HepG2 (cell line): ENCODE results near the gene LTA4H. TPM values are rescaled to one million over a fixed set of nuclear protein-coding genes. Genes with fewer than 3 reads are reported as not detected.

Source experiments
- AGO2 ChIP-seq: fragments of 200-400 bp; formaldehyde crosslinking; optimal IDR thresholded peaks from 2 replicates; pipeline ENCODE3; 2017; ENCODE audit warnings: mild to moderate bottlenecking, low read depth, low read length, moderate library complexity
- AHR ChIP-seq: IDR thresholded peaks from 2 replicates; pipeline ENCODE4 v1.6.1; 2018; ENCODE audit warnings: missing genetic modification reagents, missing compliant biosample characterization
- AKAP8 ChIP-seq: sonication (generic); formaldehyde crosslinking; IDR thresholded peaks from 2 replicates; pipeline ENCODE4 v1.5.1; 2020; ENCODE audit warnings: mild to moderate bottlenecking, missing genetic modification reagents
- BRCA1 ChIP-seq: sonication (generic); formaldehyde crosslinking; IDR thresholded peaks from 2 replicates; pipeline ENCODE4 v1.4.0; 2020; ENCODE audit warnings: missing genetic modification reagents
- CERS6 ChIP-seq: sonication (generic); formaldehyde crosslinking; IDR thresholded peaks from 2 replicates; pipeline ENCODE4 v1.5.0; 2020; ENCODE audit warnings: missing genetic modification reagents
- GTF2F1 ChIP-seq: fragments of 150-350 bp; IDR thresholded peaks from 2 replicates; pipeline ENCODE4 v1.6.1; 2014; ENCODE audit warnings: low read length
- HCFC1 ChIP-seq: fragments of 150-350 bp; IDR thresholded peaks from 2 replicates; pipeline ENCODE4 v1.6.1; 2014; ENCODE audit warnings: low read depth, low read length
- HDAC1 ChIP-seq: sonication (generic); formaldehyde crosslinking; IDR thresholded peaks from 2 replicates; pipeline ENCODE4 v1.5.1; 2020; ENCODE audit warnings: mild to moderate bottlenecking, missing genetic modification reagents
- HOXA9 ChIP-seq: sonication (generic); formaldehyde crosslinking; IDR thresholded peaks from 2 replicates; pipeline ENCODE4 v1.8.1; 2022; ENCODE audit warnings: missing genetic modification reagents, mild to moderate bottlenecking, moderate library complexity, borderline replicate concordance
- HOXD1 ChIP-seq: sonication (generic); formaldehyde crosslinking; IDR thresholded peaks from 2 replicates; pipeline ENCODE4 v1.5.0; 2020; ENCODE audit warnings: missing genetic modification reagents
- MIER2 ChIP-seq: IDR thresholded peaks from 2 replicates; pipeline ENCODE4 v1.6.1; 2016; ENCODE audit warnings: missing biosample characterization, missing genetic modification reagents
- MTF1 ChIP-seq: sonication (generic); formaldehyde crosslinking; IDR thresholded peaks from 2 replicates; pipeline ENCODE4 v1.5.0; 2020; ENCODE audit warnings: missing genetic modification reagents
- NR2F1 ChIP-seq, 2 experiments: fragments of 450-650 bp in 1 of 2; formaldehyde crosslinking in 1 of 2; IDR thresholded peaks; 2 replicates each; pipeline versions ENCODE4 v1.5.0 to v1.6.1; 2016 to 2020; ENCODE audit warnings: mild to moderate bottlenecking in 1 of 2, missing compliant biosample characterization in 1 of 2, missing genetic modification reagents in 1 of 2, moderate library complexity in 1 of 2
- PAF1 ChIP-seq: IDR thresholded peaks from 2 replicates; pipeline ENCODE4 v1.6.1; 2016; ENCODE audit warnings: missing genetic modification reagents, missing compliant biosample characterization
- SMAD3 ChIP-seq: sonication (generic); formaldehyde crosslinking; IDR thresholded peaks from 2 replicates; pipeline ENCODE4 v1.4.0; 2020; ENCODE audit warnings: missing genetic modification reagents
- SOX5 ChIP-seq: IDR thresholded peaks from 2 replicates; pipeline ENCODE4 v1.6.1; 2016; ENCODE audit warnings: borderline replicate concordance
- TCF12 ChIP-seq, 2 experiments: fragments of 450-650 bp in 1 of 2; sonication (generic) in 1 of 2; formaldehyde crosslinking in 1 of 2; IDR thresholded peaks; 2 replicates each; pipeline versions ENCODE4 v1.6.1 to v1.8.0; 2017 to 2022; ENCODE audit warnings: antibody characterized with exemption in 1 of 2, mild to moderate bottlenecking in 1 of 2, missing genetic modification reagents in 1 of 2, moderate library complexity in 1 of 2
- THAP8 ChIP-seq: sonication (generic); formaldehyde crosslinking; IDR thresholded peaks from 2 replicates; pipeline ENCODE4 v1.5.1; 2020; ENCODE audit warnings: missing genetic modification reagents, mild to moderate bottlenecking, borderline replicate concordance
- TOPORS ChIP-seq: sonication (generic); formaldehyde crosslinking; IDR thresholded peaks from 2 replicates; pipeline ENCODE4 v1.8.0; 2023; ENCODE audit warnings: mild to moderate bottlenecking, missing genetic modification reagents
- ZMYM3 ChIP-seq: sonication (generic); formaldehyde crosslinking; IDR thresholded peaks from 2 replicates; pipeline ENCODE4 v1.5.1; 2020; ENCODE audit warnings: mild to moderate bottlenecking, missing genetic modification reagents
- ZNF296 ChIP-seq: sonication (generic); formaldehyde crosslinking; conservative IDR thresholded peaks from 2 replicates; pipeline ENCODE4 v1.5.0; 2020; ENCODE audit warnings: mild to moderate bottlenecking, missing genetic modification reagents
- ZNF44 ChIP-seq: sonication (generic); formaldehyde crosslinking; IDR thresholded peaks from 2 replicates; pipeline ENCODE4 v1.5.1; 2020; ENCODE audit warnings: mild to moderate bottlenecking, missing genetic modification reagents
- ZNF558 ChIP-seq: sonication (generic); formaldehyde crosslinking; IDR thresholded peaks from 2 replicates; pipeline ENCODE4 v1.9.0; 2022; ENCODE audit warnings: mild to moderate bottlenecking, missing genetic modification reagents, borderline replicate concordance
- ZNF576 ChIP-seq: sonication (generic); formaldehyde crosslinking; IDR thresholded peaks from 2 replicates; pipeline ENCODE4 v1.4.0; 2020; ENCODE audit warnings: mild to moderate bottlenecking, missing genetic modification reagents
- ZNF577 ChIP-seq: sonication (generic); formaldehyde crosslinking; IDR thresholded peaks from 2 replicates; pipeline ENCODE4 v1.4.0; 2020; ENCODE audit warnings: mild to moderate bottlenecking, low read depth, missing genetic modification reagents, borderline replicate concordance
- ZNF746 ChIP-seq: sonication (generic); formaldehyde crosslinking; IDR thresholded peaks from 2 replicates; pipeline ENCODE4 v1.8.0; 2022; ENCODE audit warnings: mild to moderate bottlenecking, missing genetic modification reagents
- ZNF878 ChIP-seq: sonication (generic); formaldehyde crosslinking; IDR thresholded peaks from 2 replicates; pipeline ENCODE4 v1.8.1; 2023; ENCODE audit warnings: mild to moderate bottlenecking, missing genetic modification reagents, moderate library complexity
- polyA plus RNA-seq, 8 experiments: library from polyadenylated mRNA; depleted of rRNA in 3 of 8; stranded (reverse) in 7 of 8; unstranded in 1 of 8; fragments of >200 nt; fragmentation: Illumina TruSeq in 4 of 8; extraction: Trizol in 4 of 8; gene quantifications; 2 replicates each; pipeline versions ENCODE4 v1.2.1 to v1.2.3, GENCODE V29; 2011 to 2016; ENCODE audit warnings: low read depth in 4 of 8, missing spikeins in 1 of 8, mixed read lengths in 1 of 8; ENCODE audit not compliant: insufficient read depth in 1 of 8
- total RNA-seq, 5 experiments: library from RNA; depleted of rRNA; stranded (reverse); fragments of >200 nt; fragmentation: Illumina TruSeq; extraction: Trizol; gene quantifications; 2 replicates each; pipeline ENCODE4 v1.2.3, GENCODE V29; 2016; ENCODE audit warnings: low read depth in 1 of 5
- TF ChIP-seq, protein P1 (sequence below): sonication (generic); formaldehyde crosslinking; IDR thresholded peaks from 2 replicates; pipeline ENCODE4 v1.4.0; 2020; ENCODE audit warnings: missing genetic modification reagents
- TF ChIP-seq, protein P2 (sequence below): sonication (generic); formaldehyde crosslinking; IDR thresholded peaks from 2 replicates; pipeline ENCODE4 v1.8.0; 2022; ENCODE audit warnings: mild to moderate bottlenecking, missing genetic modification reagents, moderate library complexity

LTA4H gene
- total and polyA plus RNA-seq, 2 of the 13 experiments (the other 11 are each of a cell fraction or from before 2014, with no cell fraction given), result 87.5 to 90.4 TPM

DNA sequence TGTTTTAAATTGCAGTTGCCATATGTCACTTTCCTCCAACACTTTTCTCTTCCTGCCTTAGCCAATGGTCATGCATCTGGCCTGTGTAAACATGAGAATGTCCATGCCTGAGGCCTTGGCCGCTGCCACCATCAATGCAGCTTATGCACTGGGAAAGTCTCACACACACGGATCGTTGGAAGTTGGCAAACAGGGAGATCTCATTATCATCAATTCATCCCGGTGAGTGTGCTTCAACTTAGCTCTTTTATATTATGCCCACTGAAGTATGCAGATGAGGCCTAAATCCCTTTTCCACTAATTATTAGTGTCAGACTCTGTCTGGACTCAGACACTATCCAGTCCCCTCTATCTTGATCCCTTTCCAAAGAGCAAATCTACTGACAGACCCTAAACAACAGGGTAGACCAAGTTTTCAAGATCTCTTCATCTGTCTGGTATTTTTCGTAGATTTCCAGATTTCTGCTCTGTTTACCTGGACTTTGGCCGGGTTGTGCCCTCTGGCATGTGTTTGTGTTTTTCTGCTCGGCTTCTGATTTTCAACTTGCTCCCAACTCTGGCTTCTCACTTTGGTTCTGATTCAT, 69.0 kb downstream of the LTA4H start (continued):
- TF ChIP-seq ZNF44 (CRISPR knock-in tag), result no peak
- no peak for TF ChIP-seq ZNF558 (CRISPR knock-in tag)
- no peak for TF ChIP-seq ZNF576
- no peak for TF ChIP-seq HOXD1
- no peak; the same call in 1 of the 2 replicates for TF ChIP-seq SMAD3 (CRISPR knock-in tag)
- TF ChIP-seq THAP8 (CRISPR knock-in tag), result no peak
- peak; percentile 57 for TF ChIP-seq SOX5 (CRISPR knock-in tag)
- TF ChIP-seq CERS6, result no peak
- TF ChIP-seq HOXA9 (CRISPR knock-in tag), result no peak
- TF ChIP-seq ZNF296 (CRISPR knock-in tag), result 0 out of 2 replicates have a peak, but pooled peaks have one; percentile 74
- TF ChIP-seq ZMYM3 (CRISPR knock-in tag), result no peak
- TF ChIP-seq MTF1 (CRISPR knock-in tag), result no peak
- no peak for TF ChIP-seq TOPORS (CRISPR knock-in tag)
- TF ChIP-seq PAF1 (CRISPR knock-in tag), result 0 out of 2 replicates have a peak, but pooled peaks have one; percentile 43
- TF ChIP-seq, protein P1, sequence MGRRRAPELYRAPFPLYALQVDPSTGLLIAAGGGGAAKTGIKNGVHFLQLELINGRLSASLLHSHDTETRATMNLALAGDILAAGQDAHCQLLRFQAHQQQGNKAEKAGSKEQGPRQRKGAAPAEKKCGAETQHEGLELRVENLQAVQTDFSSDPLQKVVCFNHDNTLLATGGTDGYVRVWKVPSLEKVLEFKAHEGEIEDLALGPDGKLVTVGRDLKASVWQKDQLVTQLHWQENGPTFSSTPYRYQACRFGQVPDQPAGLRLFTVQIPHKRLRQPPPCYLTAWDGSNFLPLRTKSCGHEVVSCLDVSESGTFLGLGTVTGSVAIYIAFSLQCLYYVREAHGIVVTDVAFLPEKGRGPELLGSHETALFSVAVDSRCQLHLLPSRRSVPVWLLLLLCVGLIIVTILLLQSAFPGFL (CRISPR knock-in tag), result no peak
- no peak for TF ChIP-seq ZNF746 (CRISPR knock-in tag)
- TF ChIP-seq AHR, result no peak; the same call in 1 of the 2 replicates
- TF ChIP-seq HDAC1 (CRISPR knock-in tag), result peak; percentile 59; the same call in 1 of the 2 replicates
- TF ChIP-seq, protein P2, sequence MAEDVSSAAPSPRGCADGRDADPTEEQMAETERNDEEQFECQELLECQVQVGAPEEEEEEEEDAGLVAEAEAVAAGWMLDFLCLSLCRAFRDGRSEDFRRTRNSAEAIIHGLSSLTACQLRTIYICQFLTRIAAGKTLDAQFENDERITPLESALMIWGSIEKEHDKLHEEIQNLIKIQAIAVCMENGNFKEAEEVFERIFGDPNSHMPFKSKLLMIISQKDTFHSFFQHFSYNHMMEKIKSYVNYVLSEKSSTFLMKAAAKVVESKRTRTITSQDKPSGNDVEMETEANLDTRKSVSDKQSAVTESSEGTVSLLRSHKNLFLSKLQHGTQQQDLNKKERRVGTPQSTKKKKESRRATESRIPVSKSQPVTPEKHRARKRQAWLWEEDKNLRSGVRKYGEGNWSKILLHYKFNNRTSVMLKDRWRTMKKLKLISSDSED, result no peak
- no peak for TF ChIP-seq MIER2 (CRISPR knock-in tag)
- TF ChIP-seq GTF2F1, result no peak
- no peak for TF ChIP-seq ZNF577 (CRISPR knock-in tag)
- no peak for TF ChIP-seq HCFC1
- TF ChIP-seq NR2F1 (CRISPR knock-in tag; IDR thresholded peaks at IDR 0.05), result peak; percentile 70 to 93; a peak in 3 of 4 replicates
- no peak for TF ChIP-seq AKAP8
- no peak for TF ChIP-seq TCF12 (IDR thresholded peaks at IDR 0.05)
- peak; percentile 34; the same call in 1 of the 2 replicates for TF ChIP-seq TCF12 (CRISPR knock-in tag; IDR thresholded peaks at IDR 0.05)
- no peak for TF ChIP-seq AGO2
- TF ChIP-seq ZNF878 (CRISPR knock-in tag), result no peak
- TF ChIP-seq BRCA1 (CRISPR knock-in tag), result no peak
